ENCODE measurements around the gene CHRFAM7A.
"Not testable (repeated sequence)": the region's sequence is repeated elsewhere in the genome, so short reads cannot be mapped to it uniquely, and the experiment has no call there.

The CHRFAM7A gene

DNA sequence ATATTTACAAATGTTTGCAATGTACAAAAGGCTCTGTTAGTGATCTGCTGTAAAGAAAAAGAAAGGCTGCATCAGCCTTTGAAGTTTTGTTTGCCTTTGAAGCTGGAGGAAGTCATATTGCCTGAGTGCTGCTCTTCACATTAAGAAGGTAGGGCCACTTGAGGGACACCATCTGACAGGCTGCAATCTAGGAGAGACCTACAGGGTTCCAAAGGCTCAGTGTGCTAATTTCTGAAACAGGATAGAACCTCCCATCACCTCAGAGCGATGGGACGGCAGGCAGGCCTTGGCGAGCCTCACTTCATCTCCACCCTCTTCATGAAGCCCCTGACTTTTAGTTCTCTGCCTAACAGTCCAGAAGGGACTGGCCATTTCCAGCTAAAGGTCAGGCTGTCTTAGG is 77.6 kb downstream of the CHRFAM7A start:
- not testable (repeated sequence) for DNase-seq

DNA sequence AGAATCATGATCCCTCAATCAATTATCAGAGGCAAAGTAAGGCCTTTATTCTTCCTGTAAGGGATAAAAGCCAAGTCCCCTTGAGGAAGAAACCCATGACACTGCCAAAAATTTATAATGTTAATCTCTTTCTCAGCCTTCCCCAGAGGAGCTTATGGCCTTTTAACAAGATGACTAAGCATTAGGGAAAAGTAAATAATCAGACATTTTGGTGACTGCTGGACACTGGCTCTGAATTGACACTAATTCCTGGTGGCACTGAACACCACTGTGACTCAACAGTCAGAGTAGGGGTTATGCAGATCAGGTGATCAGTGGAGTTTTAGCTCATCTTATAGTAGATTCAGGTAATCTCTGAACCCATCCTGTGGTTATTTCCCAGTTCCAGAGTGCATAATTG is 82.8 kb downstream of the CHRFAM7A start:
- not testable (repeated sequence) for DNase-seq

Data from NCI-H1092 (cell line).